Measurements from ENCODE around the gene ABCA12. TPM values are rescaled to one million over a fixed set of nuclear protein-coding genes. Genes with fewer than 3 reads are reported as not detected.

Gene ABCA12
- total and polyA plus RNA-seq, 4 donors: 0.10 to 0.22 (median 0.15) TPM

DNA sequence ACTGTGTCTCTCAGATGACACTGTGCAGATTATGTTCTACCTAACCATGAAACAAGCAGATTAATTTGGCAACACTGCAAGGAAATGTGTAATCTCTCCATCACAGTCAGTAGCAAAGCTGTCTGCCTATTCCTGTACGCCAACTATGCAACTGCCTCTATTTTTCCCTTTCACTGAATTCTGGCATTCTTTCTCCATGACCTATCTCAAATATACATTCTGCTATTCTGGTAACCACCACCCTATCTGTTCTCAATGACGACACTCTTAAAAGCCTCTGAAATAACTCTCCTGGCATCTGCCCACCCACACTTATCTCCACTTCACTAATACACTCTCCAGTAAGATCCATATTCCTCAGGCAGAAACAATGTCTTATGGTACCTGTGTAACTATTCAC is 78.7 kb downstream of the ABCA12 start:
- 36% methylated on average over 2 of the region's 2 CpGs for WGBS (ENCODE audit: insufficient coverage)
- DNase-seq (ENCODE audit: low read depth in 4 of 6, low spot score in 6 of 6): peak in 1 of 6 donors; percentile 48
- no peaks in the 10 kb centered on the region for H3K36me3 ChIP-seq (ENCODE audit: control insufficient read depth, insufficient read depth, low read length)
- no peak overlapping the region for H3K27ac ChIP-seq (ENCODE audit: low read depth, low read length)
- no peaks in the 10 kb centered on the region for H3K4me1 ChIP-seq (ENCODE audit: control insufficient read depth, insufficient read depth, low read length)
- no peak overlapping the region for H3K4me3 ChIP-seq (ENCODE audit: low read depth, low read length)
- no peaks in the 10 kb centered on the region for H3K27me3 ChIP-seq (ENCODE audit: control insufficient read depth, insufficient read depth, low read length)
- no peaks in the 10 kb centered on the region for H3K9me3 ChIP-seq (ENCODE audit: control insufficient read depth, insufficient read depth, low read length)

DNA sequence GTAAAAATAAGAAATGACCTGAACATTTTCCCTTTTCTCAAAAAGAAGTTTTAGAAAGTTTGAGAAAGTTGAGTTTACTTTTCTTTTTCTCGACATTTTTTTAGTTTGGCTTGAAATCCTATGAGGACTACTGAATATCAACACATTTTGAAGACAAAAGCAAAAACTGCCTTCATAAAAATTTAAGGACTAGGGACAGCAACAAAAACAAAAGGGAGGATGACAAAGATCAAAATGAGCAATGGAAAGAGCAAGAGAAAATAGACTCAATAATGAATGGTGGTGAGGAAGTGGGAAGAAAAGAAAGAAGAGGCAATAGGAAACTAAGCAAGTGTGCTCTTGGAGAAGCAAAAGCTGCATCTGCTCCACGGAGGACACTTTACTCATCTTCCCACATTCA is 82.5 kb downstream of the ABCA12 start:
- no peaks in the 10 kb centered on the region for H3K9me3 ChIP-seq (ENCODE audit: control insufficient read depth, insufficient read depth, low read length)
- no peaks in the 10 kb centered on the region for H3K4me1 ChIP-seq (ENCODE audit: control insufficient read depth, insufficient read depth, low read length)
- 71% methylated on average over 1 of the region's 2 CpGs for whole genome bisulfite sequencing (ENCODE audit: insufficient coverage)
- H3K36me3 ChIP-seq (ENCODE audit: control insufficient read depth, insufficient read depth, low read length): no peaks in the 10 kb centered on the region
- H3K27ac ChIP-seq (ENCODE audit: low read depth, low read length): no peak overlapping the region
- no peak overlapping the region for H3K4me3 ChIP-seq (ENCODE audit: low read depth, low read length)
- no peaks in the 10 kb centered on the region for H3K27me3 ChIP-seq (ENCODE audit: control insufficient read depth, insufficient read depth, low read length)
- DNase-seq (ENCODE audit: low read depth in 4 of 6, low spot score in 6 of 6): no peak

GRCh38 chr2:215052810-215053209 is 85.6 kb downstream of the ABCA12 start:
- H3K27ac ChIP-seq (ENCODE audit: low read depth, low read length): no peak overlapping the region
- no CpG with 5 or more reads among the region's 3 CpGs for WGBS (ENCODE audit: insufficient coverage)
- no peaks in the 10 kb centered on the region for H3K36me3 ChIP-seq (ENCODE audit: control insufficient read depth, insufficient read depth, low read length)
- no peaks in the 10 kb centered on the region for H3K4me1 ChIP-seq (ENCODE audit: control insufficient read depth, insufficient read depth, low read length)
- no peak overlapping the region for H3K4me3 ChIP-seq (ENCODE audit: low read depth, low read length)
- no peak for DNase-seq (ENCODE audit: low read depth in 4 of 6, low spot score in 6 of 6)
- no peaks in the 10 kb centered on the region for H3K27me3 ChIP-seq (ENCODE audit: control insufficient read depth, insufficient read depth, low read length)
- no peaks in the 10 kb centered on the region for H3K9me3 ChIP-seq (ENCODE audit: control insufficient read depth, insufficient read depth, low read length)

DNA sequence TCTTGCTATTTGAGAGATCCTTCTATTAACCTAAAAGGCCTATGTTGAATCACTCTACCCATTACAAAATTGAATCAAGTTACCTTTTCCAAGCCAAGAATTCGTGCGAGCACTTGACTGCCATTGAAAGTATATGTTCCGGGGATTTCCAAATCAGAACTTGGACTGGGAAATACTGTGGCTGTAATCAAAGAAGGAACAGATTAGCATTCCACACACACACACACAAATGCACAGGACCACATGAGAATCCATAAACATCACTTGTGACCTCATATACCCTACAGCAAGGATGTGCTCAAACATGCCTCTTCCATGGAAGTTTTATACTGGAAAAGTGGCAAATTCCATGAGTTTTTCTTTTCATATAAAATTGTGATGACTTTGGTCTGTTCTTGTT is 86.0 kb downstream of the ABCA12 start:
- H3K36me3 ChIP-seq (ENCODE audit: control insufficient read depth, insufficient read depth, low read length): no peaks in the 10 kb centered on the region
- H3K27me3 ChIP-seq (ENCODE audit: control insufficient read depth, insufficient read depth, low read length): no peaks in the 10 kb centered on the region
- H3K4me3 ChIP-seq (ENCODE audit: low read depth, low read length): no peak overlapping the region
- H3K9me3 ChIP-seq (ENCODE audit: control insufficient read depth, insufficient read depth, low read length): peaks cover under 1% of the 10 kb centered on the region
- no peak for DNase-seq (ENCODE audit: low read depth in 4 of 6, low spot score in 6 of 6)
- H3K4me1 ChIP-seq (ENCODE audit: control insufficient read depth, insufficient read depth, low read length): no peaks in the 10 kb centered on the region
- no peak overlapping the region for H3K27ac ChIP-seq (ENCODE audit: low read depth, low read length)
- WGBS (ENCODE audit: insufficient coverage): no CpG with 5 or more reads among the region's 3 CpGs

- no CpG with 5 or more reads among the region's 2 CpGs for WGBS (ENCODE audit: insufficient coverage)
- H3K4me3 ChIP-seq (ENCODE audit: low read depth, low read length): no peak overlapping the region
- no peak for DNase-seq (ENCODE audit: low read depth in 4 of 6, low spot score in 6 of 6)
Observed at GRCh38 chr2:215049341-215049740, 89.1 kb downstream of the ABCA12 start.

DNA sequence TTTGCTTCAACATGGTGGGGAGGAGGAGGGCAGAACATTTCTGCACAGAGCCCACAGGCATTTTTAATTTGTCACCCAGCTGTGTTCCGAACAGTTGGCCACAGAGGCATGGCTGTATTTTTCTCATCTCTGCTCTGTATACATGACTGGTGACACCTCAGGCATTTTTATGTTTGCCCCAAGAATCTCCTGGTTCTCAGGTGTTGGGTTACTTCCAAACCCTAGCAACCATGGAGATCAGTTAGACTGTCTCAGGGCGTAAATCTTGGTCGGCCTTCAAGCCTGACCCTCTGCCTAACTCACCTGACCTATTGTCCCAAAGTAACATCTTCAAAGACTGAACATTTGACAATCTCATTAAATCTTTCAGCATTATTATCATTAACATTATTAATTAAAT is 100.0 kb downstream of the ABCA12 start:
- no peak for DNase-seq (ENCODE audit: low read depth in 4 of 6, low spot score in 6 of 6)
- Histone ChIP-seq H3K4me1 (ENCODE audit: control insufficient read depth, insufficient read depth, low read length) (no peaks in the 10 kb centered on the region), H3K36me3 (ENCODE audit: control insufficient read depth, insufficient read depth, low read length) (no peaks in the 10 kb centered on the region), H3K9me3 (ENCODE audit: control insufficient read depth, insufficient read depth, low read length) (no peaks in the 10 kb centered on the region), H3K27me3 (ENCODE audit: control insufficient read depth, insufficient read depth, low read length) (no peaks in the 10 kb centered on the region), H3K4me3 (ENCODE audit: low read depth, low read length) (no peak overlapping the region), H3K27ac (ENCODE audit: low read depth, low read length) (no peak overlapping the region)
- 100% methylated on average over 3 of the region's 3 CpGs for WGBS (ENCODE audit: insufficient coverage)

More at GRCh38 chr2:215049341-215049740, 89.1 kb downstream of the ABCA12 start:
- Histone ChIP-seq H3K9me3 (ENCODE audit: control insufficient read depth, insufficient read depth, low read length) (peaks cover 3% of the 10 kb centered on the region), H3K36me3 (ENCODE audit: control insufficient read depth, insufficient read depth, low read length) (no peaks in the 10 kb centered on the region), H3K27ac (ENCODE audit: low read depth, low read length) (no peak overlapping the region), H3K4me1 (ENCODE audit: control insufficient read depth, insufficient read depth, low read length) (no peaks in the 10 kb centered on the region), H3K27me3 (ENCODE audit: control insufficient read depth, insufficient read depth, low read length) (no peaks in the 10 kb centered on the region)

DNA sequence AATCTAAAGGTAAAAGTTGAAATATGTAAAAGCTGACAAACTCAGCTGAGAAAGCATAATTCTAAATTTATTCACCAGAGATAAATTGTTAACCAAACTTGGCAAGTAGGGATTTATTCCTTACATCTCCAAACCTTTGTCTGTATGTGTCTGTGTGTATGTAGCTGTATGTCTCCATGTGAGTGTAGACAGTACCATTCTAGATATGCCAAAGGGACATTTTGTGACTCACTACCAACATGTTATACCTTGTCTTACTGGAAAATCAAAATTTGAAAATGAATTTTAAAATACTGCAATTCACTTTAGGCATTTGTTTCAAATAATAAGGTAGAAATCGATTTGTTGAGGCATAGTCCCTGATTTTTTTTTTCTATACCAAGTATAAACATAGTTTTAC is 102.1 kb downstream of the ABCA12 start:
- H3K4me3 ChIP-seq (ENCODE audit: low read depth, low read length): no peak overlapping the region
- no peaks in the 10 kb centered on the region for H3K27me3 ChIP-seq (ENCODE audit: control insufficient read depth, insufficient read depth, low read length)
- H3K4me1 ChIP-seq (ENCODE audit: control insufficient read depth, insufficient read depth, low read length): no peaks in the 10 kb centered on the region
- H3K36me3 ChIP-seq (ENCODE audit: control insufficient read depth, insufficient read depth, low read length): no peaks in the 10 kb centered on the region
- no CpG with 5 or more reads among the region's 1 CpG for WGBS (ENCODE audit: insufficient coverage)
- DNase-seq (ENCODE audit: low read depth in 4 of 6, low spot score in 6 of 6): no peak
- H3K27ac ChIP-seq (ENCODE audit: low read depth, low read length): no peak overlapping the region
- no peaks in the 10 kb centered on the region for H3K9me3 ChIP-seq (ENCODE audit: control insufficient read depth, insufficient read depth, low read length)

DNA sequence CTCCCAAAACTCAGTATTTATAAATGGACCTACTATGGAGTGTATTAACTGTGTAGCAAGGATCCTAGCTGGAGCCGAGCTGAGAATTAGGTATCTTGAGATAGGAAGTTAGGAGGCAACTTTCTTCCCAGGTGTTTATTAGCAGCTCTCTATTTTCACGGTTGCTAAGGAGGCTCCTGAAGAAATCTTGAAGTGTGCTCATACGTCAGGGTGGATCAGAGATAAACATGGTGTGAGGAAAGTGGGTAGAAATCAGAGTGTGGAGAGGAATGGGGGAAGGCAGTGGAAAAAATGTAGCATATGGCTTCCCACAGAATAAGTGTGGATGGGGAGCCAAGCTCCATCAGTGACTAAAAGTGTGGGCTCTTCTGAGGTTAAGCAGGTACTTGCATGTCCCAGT is 104.3 kb downstream of the ABCA12 start:
- Histone ChIP-seq H3K9me3 (ENCODE audit: control insufficient read depth, insufficient read depth, low read length) (no peaks in the 10 kb centered on the region), H3K27ac (ENCODE audit: low read depth, low read length) (no peak overlapping the region), H3K27me3 (ENCODE audit: control insufficient read depth, insufficient read depth, low read length) (no peaks in the 10 kb centered on the region), H3K36me3 (ENCODE audit: control insufficient read depth, insufficient read depth, low read length) (no peaks in the 10 kb centered on the region), H3K4me3 (ENCODE audit: low read depth, low read length) (no peak overlapping the region), H3K4me1 (ENCODE audit: control insufficient read depth, insufficient read depth, low read length) (no peaks in the 10 kb centered on the region)
- no peak for DNase-seq (ENCODE audit: low read depth in 4 of 6, low spot score in 6 of 6)
- WGBS (ENCODE audit: insufficient coverage): 100% methylated on average over 3 of the region's 3 CpGs

GRCh38 chr2:215032153-215032552 is 106.3 kb downstream of the ABCA12 start:
- Histone ChIP-seq H3K36me3 (ENCODE audit: control insufficient read depth, insufficient read depth, low read length) (no peaks in the 10 kb centered on the region), H3K9me3 (ENCODE audit: control insufficient read depth, insufficient read depth, low read length) (no peaks in the 10 kb centered on the region), H3K27me3 (ENCODE audit: control insufficient read depth, insufficient read depth, low read length) (no peaks in the 10 kb centered on the region), H3K4me3 (ENCODE audit: low read depth, low read length) (no peak overlapping the region), H3K4me1 (ENCODE audit: control insufficient read depth, insufficient read depth, low read length) (no peaks in the 10 kb centered on the region), H3K27ac (ENCODE audit: low read depth, low read length) (no peak overlapping the region)
- WGBS (ENCODE audit: insufficient coverage): no CpG with 5 or more reads among the region's 2 CpGs
- DNase-seq (ENCODE audit: low read depth in 4 of 6, low spot score in 6 of 6): no peak

DNA sequence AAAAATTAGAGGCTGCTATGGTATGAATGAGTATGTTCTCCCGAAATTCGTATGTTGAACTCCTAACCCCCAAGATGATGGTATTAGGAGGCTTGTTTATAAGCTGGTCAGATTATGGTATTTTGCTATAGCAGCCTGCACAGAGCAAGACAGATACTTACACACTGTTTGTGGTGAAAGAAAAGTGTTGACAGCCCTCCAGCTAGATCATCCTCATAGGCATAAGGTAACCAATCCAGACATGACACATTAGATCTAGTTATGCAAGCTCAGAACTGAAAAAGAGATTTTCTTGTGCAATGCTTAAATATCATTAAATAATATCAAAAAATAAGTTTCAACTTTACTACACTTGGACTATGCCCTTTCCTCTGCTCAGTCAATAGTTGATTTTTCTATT is 107.1 kb downstream of the ABCA12 start:
- no CpG with 5 or more reads among the region's 2 CpGs for WGBS (ENCODE audit: insufficient coverage)
- Histone ChIP-seq H3K27me3 (ENCODE audit: control insufficient read depth, insufficient read depth, low read length) (no peaks in the 10 kb centered on the region), H3K27ac (ENCODE audit: low read depth, low read length) (no peak overlapping the region), H3K9me3 (ENCODE audit: control insufficient read depth, insufficient read depth, low read length) (no peaks in the 10 kb centered on the region), H3K4me1 (ENCODE audit: control insufficient read depth, insufficient read depth, low read length) (no peaks in the 10 kb centered on the region), H3K4me3 (ENCODE audit: low read depth, low read length) (no peak overlapping the region), H3K36me3 (ENCODE audit: control insufficient read depth, insufficient read depth, low read length) (no peaks in the 10 kb centered on the region)
- DNase-seq (ENCODE audit: low read depth in 4 of 6, low spot score in 6 of 6): no peak

Measured in spinal cord (tissue), 10 donors.